Suppressor macrophage treated with lipopolysaccharide for 4 hours (primary cell): ENCODE results near the gene RBL2.
"Not testable (repeated sequence)": the region's sequence is repeated elsewhere in the genome, so short reads cannot be mapped to it uniquely, and the experiment has no call there.

ENCODE experiments used
- DNase-seq: peaks from one replicate; pipeline ENCODE4 v3.0.0-alpha.2; 2020

RBL2 gene

DNA sequence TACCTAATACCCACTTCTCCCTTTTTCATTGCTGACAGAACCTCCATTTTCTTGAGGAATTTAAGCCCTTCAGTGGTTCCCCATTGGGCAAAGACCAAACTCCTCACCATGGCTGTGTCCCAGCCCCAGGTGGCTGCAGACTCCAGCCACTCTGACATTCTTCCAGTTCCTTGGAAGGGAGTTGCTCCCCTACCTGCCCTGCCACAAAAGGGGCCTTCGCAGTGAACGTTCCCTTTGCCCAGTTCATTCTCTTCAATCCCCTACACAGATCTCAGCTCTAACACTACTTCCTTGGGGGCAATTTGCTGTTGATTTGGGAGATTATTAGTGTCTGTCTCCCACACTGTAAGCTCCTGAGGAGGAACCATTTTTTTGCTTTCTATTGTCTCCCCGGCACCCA lies 72.0 kb downstream of the RBL2 start:
- DNase-seq = no peak

DNA sequence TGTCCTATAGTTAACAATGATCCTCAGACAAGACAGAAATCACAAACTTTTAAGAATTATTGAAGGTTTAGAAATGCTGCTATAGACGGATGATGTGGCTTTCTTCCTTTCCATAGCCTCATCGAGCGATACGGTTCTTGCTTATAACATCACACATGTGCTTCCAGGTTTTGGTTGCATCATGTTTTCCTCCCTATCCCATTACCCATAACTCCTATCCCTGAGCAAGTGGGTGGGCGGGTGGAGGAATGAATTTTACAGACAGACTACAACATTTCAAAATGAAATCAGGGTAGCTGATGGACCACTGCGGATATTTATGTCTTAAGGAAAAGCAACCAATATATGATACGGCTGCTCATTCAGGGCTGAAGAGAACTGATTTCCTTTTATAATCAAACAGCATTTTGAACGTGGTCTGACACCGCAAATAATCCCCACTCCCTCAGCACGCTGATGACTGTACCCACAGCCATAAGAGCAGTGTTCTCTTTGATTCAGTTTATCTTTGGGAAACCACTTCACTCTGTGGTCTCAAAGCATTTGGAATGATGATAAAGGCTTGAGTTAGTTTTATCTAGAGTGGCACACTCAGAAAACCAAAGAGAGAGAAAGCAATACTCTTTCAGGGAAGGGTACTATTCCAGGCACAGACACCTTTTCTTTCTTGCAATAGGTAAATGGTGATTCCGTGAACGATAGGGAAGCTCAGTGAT lies 73.4 kb downstream of the RBL2 start:
- no peak for DNase-seq

DNA sequence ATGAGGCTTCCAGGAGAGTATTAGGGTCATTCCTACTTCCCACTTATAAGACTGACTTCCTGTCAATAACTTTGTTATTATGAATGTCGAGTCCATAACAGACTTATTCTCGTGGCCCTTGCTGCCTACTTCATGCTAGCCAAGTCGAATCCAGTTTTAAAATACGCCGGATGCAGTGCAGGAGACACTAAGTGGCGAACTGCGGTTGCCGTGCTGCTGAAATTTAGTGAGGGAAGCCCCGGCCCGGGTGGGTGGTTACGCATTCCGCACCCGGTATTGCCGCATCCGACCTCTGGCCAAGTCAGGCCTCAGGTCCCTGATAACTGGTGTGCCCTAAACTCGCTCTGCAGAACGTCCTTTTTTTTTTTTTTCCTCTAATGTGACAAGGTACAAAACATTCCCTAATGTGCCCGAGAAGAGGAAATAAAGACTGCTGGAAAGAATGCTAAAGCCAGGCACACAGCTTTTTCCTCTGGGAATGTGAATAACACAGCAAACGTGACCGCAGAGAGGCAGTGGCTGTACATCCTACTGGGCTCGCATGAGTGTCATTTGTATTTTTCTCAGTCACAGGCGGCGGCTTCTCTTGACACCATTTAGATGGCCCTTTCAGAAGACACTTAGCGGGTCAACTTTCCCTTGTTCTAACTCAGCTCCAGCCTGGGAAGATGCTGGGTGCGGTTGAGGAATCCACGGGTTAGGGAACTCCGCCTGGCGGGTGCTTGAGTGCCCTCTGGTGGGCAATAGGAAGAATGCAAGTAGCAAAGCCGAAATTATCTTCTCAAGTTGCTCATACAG lies 75.8 kb downstream of the RBL2 start:
- peak; percentile 70 for DNase-seq

DNA sequence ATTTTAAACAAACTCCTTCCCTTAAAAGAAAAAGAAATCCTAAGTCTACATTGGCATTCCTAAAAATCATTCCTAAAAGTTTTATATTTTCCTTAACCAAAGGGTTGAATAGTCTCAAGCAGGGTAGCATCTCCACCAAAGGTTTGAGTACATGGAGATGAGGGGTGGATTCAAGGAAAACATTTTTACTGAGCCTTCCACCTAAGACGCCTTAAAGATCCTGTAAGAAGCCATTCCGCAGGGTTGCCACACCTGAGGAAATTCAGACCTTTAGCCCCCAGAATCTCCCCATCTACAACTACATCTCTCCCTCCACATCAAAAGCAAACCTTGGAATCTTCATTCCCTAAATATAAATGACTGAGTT lies 76.4 kb downstream of the RBL2 start:
- no peak for DNase-seq

DNA sequence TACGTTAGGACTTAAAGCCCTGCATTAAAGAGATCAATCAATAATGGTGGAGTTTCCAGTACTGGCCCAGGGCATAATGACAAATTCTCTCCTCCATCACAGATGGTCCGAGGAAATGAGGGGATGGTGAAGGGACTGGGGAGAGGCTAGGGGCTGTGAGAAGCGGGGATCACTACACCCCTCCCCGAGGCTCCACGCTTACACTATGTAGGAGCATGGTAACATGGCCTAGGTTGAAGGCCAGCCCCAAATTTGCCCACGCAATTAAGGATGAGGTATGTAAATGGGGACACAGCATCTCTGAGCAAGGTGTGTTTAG lies 76.8 kb downstream of the RBL2 start:
- no peak for DNase-seq

DNA sequence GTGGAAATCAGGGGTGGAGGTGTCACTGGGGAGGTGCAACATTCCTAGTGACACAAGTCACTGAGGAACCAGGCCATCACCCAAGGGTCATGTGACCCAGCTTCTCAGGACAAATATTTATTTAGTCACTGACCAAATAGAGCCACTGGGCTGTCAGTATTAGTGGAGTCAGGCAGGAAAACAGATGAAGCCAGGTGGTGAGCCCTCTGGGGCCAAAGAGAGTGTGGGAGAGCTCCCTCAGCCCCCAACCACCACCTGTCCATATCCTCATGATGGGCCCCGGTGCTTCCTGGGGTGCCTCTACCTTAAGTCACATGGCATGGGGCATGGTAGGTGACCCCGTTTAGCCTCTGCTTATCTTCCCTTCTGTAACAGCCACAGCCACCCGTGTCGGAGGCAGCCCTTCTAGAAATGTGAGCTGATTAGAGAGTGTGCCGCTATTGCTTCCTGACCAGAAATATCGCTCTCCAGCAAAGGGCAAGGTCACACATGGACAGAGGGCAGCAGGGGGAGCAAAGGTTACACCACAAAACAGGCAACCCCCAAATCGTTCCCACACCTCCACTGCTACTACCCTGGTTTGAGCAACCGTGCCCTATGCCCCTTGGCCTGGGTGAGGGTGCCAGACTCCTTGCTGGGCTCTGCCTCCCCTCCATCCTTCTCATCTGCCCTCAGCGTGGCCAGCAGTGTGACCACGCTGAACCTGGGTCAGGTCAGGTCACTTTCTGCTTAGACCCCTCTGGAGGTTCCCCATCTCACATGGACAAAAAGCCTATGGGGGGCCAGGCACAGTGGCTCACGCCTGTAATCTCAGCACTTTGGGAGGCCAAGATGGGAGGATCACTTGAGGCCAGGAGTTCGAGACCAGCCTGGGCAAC lies 77.4 kb downstream of the RBL2 start:
- no peak for DNase-seq

DNA sequence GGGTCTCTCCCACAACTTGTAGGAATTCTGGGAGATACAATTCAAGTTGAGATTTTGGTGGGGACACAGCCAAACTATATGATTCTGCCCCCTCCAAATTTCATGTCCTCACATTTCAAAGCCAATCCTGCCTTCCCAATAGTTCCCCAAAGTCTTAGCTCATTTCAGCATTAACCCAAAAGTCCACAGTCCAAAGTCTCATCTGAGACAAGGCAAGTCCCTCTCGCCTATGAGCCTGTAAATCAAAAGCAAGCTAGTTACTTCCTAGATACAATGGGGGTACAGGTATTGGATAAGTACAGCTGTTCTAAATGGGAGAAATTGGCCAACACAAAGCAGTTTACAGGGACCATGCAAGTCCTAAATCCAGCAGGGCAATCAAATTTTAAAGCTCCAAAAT lies 78.5 kb downstream of the RBL2 start:
- not testable (repeated sequence) for DNase-seq

DNA sequence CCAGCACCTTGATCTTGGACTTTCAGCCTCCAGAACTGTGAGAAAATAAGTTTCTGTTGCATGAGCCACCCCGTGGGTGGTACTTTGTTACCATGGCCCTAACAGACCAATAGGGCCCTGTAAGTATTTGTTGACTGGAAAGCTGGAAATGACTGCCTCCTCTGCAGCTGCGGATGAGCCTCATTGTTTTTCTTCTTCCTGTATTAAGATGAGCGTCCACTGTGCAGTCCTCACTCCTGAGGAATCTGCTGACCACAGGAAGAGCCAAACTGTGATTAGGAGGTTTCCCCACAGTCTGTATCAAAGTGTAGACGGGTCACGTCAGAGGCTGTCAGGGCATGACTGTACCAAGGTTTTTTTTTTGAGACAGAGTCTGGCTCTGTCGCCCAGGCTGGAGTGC lies 81.0 kb downstream of the RBL2 start:
- no peak for DNase-seq

DNA sequence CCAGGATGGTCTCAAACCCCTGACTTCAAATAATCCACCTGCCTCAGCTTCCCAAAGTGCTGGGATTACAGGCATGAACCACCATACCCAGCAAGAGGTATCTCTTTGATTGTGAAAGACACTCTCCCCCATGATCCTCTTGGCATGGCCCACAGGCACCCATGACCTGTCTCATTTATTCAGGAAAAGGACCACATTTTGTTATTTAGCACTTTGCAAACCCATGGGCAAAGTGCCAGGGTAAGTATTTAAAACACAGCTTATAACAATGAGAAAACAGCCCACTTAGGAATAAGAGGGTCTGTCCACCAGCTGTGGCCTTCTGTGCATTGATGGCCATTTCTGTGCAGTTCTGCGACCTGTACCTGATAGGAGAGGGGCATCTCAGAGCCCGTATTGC lies 81.5 kb downstream of the RBL2 start:
- no peak for DNase-seq

DNA sequence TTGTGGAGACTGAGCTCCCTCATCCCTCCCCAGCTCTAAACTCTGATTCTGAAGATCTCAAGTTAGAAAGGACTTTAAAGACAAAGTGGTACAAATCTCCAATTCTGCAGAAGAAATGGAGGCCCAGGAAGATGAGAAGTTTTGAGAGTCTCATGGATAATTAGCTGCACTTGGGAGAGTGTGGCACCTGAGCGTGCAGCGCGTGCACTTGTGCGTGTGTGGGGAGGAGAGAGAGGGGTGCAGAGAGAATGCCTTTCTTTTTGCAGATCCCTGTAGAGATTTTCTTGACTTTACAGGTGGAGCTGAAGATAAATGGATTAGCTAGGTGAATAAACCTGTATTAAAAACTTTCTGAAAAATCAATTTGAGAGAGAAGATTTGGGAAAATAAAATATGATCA lies 83.6 kb downstream of the RBL2 start:
- DNase-seq = no peak

DNA sequence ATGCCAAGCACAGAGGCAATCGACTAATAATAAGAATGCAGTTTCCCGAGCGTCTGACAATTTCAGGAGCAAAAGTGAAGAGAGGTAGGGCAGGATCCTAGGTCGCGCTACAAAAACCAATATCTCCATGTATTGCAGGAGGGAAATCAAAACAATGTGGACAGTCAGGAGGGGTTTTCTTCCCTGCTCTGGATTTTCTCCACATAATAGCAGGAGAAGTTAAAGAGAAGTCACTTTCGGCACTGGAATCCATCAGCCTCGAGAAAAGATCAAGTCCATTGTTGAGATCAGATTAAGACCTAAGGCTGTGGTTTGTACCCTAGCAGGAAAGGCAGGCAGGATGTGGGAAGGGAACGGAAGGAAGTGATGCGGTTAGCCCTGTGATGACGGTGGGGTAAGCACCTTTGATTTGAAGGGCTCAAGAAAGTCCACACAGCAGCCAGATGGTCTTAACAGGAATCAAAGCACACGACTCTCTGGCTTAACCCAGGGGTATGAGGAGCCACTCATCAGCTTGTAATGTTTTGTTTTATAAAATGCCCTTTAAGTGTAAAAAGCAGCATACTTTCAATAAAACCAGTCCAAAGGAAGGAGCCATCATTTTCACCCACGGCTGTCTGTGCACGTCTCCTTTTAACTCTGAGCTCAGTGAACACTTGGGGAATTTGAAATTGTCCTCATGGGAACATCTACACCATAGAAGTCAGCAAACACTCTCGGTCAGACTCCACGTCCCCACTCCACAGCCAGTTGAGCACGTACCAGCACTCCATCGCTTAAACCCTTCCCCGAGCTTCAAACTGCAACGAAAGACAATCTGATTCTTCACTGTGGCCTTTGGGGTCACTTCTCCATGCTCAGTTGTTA lies 84.5 kb downstream of the RBL2 start:
- DNase-seq = no peak

DNA sequence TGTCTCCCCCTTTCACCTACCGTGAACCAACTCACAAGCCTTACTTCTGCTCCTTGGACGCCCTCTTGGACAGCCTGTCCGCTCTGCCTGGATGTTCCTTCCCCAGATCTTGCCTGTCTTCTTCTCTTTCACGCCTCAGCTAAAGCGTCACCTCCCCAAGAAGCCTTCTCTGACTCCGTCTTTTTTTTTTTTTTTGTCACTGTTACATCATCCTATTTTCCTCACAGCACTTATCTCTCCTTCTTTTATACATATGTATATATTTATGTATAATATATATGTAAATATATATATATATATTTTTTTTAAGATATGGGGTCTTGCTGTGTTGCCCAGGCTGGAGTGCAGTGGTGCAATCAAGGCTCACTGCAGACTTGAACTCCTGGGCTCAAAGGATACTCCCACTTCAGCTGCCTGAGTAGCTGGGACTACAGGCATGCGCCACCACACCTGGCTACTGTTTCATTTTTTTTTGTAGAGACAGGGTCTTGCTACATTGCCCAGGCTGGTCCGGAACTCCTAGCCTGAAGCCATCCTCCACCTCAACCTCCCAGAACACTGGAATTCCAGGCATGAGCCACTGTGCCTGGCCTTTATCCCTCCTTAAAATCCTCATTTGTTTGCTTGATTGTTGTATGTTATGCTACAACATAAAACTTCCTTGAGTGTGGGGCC lies 85.3 kb downstream of the RBL2 start:
- no peak for DNase-seq

DNA sequence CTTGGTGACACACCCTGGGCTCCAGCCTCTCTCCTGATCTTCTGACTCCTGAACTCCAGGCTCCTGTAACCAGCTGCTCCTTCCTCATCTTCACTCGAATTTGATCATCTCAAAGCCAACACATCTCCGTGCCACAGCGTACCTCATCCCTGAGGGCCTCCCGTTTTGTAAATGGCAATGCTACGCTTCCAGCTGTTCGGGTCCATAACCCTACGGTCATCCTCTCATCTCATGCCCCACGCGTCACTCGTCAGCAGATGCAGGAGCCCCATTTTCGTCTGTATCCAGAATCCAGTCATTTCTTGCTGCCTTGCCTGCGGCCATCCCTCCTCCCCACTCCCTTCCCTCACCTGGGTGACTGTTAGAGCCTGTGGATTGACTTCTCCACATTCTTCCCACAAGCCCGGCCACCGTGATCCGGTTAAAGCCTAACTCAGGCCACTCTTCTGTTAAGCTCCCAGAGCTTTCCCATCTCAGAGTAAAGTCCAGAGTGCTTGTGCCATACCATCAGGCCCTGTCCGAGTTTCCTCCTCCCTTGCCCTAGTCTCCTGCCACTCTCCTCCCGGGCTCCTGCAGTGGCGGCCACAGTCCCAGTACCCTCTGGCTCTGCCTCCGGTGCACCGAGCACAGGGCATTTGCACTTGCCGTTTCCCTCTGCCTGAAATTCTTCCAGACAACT lies 89.0 kb downstream of the RBL2 start:
- no peak for DNase-seq

DNA sequence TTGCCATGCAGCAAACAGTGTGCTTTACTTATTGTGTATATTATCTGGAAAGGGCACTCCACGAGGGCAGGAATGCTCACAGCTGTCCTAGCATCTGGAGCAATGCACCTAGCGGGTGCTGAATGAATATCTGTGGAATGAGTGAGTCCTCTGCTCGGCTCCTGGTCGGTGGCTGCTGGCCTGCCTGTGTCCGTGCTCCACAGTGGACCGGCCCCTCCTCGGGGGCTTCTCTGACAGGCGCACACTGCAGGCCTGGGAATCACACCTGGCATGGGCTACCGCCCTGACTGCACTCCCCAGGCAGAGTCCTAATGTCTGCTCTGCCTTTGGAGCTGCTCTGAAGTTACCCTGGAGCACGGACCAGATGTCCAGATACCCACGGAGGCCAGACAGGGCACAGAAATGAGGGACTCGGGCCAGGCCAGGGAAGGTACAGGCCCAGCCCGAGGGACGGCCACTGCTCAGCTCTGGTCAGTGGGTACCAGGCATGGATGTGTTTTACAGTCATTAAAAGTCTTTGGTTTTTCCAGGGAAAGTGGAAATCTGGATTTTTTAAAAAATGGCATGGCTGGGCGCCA lies 89.8 kb downstream of the RBL2 start:
- no peak for DNase-seq

DNA sequence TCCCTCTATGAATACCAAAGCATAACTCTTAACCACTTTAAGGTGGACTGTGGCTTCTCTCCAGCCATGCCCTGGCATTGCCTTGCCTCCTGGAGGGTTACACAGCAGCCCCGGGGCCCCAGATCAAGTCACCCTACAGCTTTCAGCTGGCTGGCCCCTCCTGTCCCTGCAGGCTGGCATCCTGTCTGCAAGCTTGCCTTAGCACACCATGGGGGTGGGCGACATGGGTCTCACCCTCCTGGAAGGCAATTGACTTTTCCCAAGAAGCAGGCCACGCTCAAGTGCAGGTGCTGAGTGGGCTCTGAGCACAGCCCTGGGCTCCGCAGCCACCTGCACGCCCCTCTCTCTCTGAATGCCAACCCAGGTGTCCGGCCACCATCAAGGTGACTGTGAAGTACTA lies 94.5 kb downstream of the RBL2 start:
- no peak for DNase-seq

DNA sequence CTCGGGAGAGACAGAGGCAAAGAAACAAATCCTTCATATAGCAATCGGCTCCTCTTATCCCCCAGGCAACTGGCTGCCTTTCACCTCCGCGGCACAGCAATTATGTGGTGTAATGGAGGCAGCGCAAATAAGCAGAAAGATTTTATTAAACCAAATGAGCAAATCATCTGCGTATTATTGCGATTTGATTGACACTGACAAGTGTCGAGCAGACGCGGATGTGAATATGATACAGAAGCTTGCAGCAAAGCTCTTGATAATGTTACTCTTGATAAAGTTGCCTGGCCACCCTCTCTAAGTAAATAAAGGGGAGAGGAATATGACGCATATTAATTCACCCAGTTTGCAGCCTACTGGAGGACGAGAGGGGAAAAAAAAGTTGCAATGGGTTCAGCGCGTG lies 95.2 kb downstream of the RBL2 start:
- DNase-seq = no peak

DNA sequence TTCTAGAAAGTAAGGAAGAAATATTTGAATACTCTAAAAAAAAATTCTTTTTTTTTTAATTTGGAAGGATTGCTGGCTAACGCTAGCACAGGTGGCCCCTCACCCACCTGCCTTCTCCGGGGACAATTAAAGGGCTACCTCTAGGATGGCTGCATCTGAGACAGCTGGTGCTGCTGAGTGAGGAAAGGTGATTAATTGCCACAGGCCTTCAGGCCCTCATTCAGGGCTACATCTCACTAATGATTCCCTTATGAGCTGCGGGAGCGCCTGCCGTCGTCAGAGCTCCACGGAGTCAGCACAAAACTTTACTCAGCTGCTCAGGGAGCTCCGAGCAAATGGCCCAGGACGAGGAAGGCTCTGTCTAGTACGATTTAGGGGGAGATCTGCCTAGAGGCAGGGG lies 95.8 kb downstream of the RBL2 start:
- no peak for DNase-seq

DNA sequence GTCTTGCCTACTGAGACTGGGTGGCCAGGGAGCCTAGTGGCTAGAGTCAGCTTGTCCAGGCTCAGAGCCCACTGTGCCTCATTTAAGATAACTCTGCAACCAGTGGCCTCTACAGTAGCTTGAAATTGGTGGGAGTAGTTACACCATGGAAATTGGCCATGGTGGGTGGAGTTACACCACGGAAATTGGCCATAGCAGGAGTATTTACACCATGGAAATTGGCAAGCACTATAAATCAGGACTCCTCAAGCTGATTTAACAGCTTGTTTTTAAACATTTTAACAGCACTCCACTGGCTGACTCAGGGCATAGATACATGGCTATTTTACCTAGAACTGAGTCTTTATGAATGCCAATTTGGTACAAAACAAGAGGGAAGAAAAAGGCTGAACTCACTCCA lies 96.5 kb downstream of the RBL2 start:
- no peak for DNase-seq

DNA sequence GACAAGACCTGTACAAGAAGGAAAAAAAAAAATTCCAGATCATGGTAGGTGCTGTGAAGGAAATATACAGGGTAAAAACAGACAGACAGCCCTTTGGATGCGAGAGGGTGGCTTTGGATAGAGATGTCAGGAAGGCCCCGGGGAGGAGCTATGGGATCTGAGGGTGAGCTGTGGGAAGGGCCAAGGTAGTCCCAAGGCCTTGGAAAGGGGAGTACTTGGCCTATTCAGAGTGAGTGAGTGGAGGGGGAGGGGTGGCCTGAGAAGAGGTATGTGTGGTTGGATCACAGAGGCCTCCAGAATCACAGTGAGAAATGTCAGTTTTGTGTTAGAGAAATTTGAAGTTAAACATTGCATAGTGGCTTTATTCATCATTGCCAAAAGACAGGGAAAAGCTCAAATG lies 99.9 kb downstream of the RBL2 start:
- DNase-seq = no peak

DNA sequence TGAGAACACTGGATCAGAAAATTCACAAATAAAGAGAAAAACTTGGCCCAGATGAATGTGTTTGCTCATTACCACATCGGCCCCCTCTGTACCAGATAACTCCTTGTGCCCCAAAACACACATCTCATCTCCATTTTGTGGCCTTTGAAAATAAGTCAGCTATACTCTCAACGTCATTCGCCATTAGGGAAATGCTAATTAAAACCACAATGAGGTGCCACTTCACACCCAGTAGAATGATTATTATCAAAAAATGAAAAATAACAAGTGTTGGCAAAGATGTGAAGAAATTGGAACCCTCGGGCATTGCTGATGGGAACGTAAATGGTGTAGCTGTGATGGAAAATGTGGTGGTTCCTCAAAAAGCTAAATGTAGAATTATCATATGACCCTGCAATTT lies 103.4 kb downstream of the RBL2 start:
- DNase-seq = no peak

DNA sequence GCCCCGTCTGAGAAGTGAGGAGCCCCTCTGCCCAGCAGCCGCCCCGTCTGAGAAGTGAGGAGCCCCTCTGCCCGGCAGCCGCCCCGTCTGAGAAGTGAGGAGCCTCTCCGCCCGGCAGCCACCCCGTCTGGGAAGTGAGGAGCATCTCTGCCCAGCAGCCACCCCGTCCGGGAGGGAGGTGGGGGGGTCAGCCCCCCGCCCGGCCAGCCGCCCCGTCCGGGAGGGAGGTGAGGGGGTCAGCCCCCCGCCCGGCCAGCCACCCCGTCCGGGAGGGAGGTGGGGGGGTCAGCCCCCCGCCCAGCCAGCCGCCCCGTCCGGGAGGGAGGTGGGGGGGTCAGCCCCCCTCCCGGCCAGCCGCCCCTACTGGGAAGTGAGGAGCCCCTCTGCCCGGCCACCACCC lies 105.1 kb downstream of the RBL2 start:
- not testable (repeated sequence) for DNase-seq
